HCT116 (cell line): ENCODE measurements around the gene CACNA1E. TPM values are rescaled to one million over a fixed set of nuclear protein-coding genes. Genes with fewer than 3 reads are reported as not detected.

Experiments
- ATAC-seq: fragments of 200-7000 bp; cut with Tn5 transposase; 2 replicates; pipeline ENCODE4 v1.9.1; 2020; ENCODE audit warnings: mild to moderate bottlenecking, moderate library complexity
- BruUV-seq: library from RNA; stranded (reverse); fragments of 400-500 nt; replicated peaks from 2 replicates; lab custom pipeline; 2021; lab: Mats Ljungman, UMichigan
- CTCF ChIA-PET: fragments of 300-600 bp; sonication (Branson Sonifier 250); formaldehyde crosslinking; loops from one replicate; lab custom pipeline; 2021; ENCODE audit warnings: antibody characterized with exemption; lab: Charles Lee
- POLR2A ChIA-PET: fragments of 300-600, 350-600 bp; sonication (Branson Sonifier 250); formaldehyde crosslinking; loops from one replicate; lab custom pipeline; 2021; ENCODE audit warnings: antibody characterized with exemption; lab: Charles Lee
- RAD21 ChIA-PET, 2 experiments: fragments of 300-600 bp; sonication (Branson Sonifier 250); formaldehyde crosslinking; loops; one replicate each; lab custom pipeline; 2023; ENCODE audit warnings: low total read pairs in 2 of 2; ENCODE audit not compliant: uncharacterized antibody in 2 of 2, unreplicated experiment in 2 of 2, low non-redundant PET in 1 of 2; lab: Charles Lee
- DNase-seq: peaks from one replicate; pipeline ENCODE4 v3.0.0-alpha.2; 2010; ENCODE audit warnings: low read depth, low spot score
- H2AFZ ChIP-seq: fragments of 200-600 bp; shearing (Covaris generic), sonication (generic); 2 replicates; pipeline ENCODE4 v1.6.1; 2017; ENCODE audit warnings: low read depth, mixed run types, mixed read lengths, antibody characterized with exemption, low read length; ENCODE audit not compliant: poor library complexity, severe bottlenecking
- H3K27ac ChIP-seq: 2 replicates; pipeline ENCODE4 v1.5.1; 2012; ENCODE audit warnings: low read depth, low read length
- H3K27me3 ChIP-seq: fragments of 200-600 bp; sonication (generic); 2 replicates; pipeline ENCODE4 v1.6.1; 2016; ENCODE audit warnings: mixed run types, low read length, mixed read lengths; ENCODE audit not compliant: insufficient read depth
- H3K36me3 ChIP-seq, 2 experiments: fragments of 200-500 bp in 1 of 2; fragments of 200-600 bp in 1 of 2; sonication (Bioruptor generic) in 1 of 2; sonication (generic) in 1 of 2; 2 replicates each; pipeline versions ENCODE4 v1.5.1 to v1.6.1; 2014 to 2016; ENCODE audit warnings: low read length in 2 of 2, inconsistent platforms in 1 of 2, mixed read lengths in 1 of 2, mixed run types in 1 of 2; ENCODE audit not compliant: insufficient read depth in 2 of 2, control insufficient read depth in 1 of 2
- H3K4me1 ChIP-seq, 2 experiments: fragments of 200-600 bp in 1 of 2; sonication (generic) in 1 of 2; 2 replicates each; pipeline versions ENCODE4 v1.5.1 to v1.6.1; 2012 to 2017; ENCODE audit warnings: low read length in 2 of 2, inconsistent platforms in 1 of 2, mild to moderate bottlenecking in 1 of 2, mixed read lengths in 1 of 2, mixed run types in 1 of 2, moderate library complexity in 1 of 2; ENCODE audit not compliant: insufficient read depth in 2 of 2, control insufficient read depth in 1 of 2
- H3K4me2 ChIP-seq: fragments of 200-600 bp; sonication (generic); 2 replicates; pipeline ENCODE4 v1.6.1; 2017; ENCODE audit warnings: mixed run types, low read length, mixed read lengths
- H3K4me3 ChIP-seq, 2 experiments: fragments of 200-600 bp in 1 of 2; sonication (generic) in 1 of 2; replicated peaks in 1 of 2; 2 replicates each; pipeline ENCODE4 v1.5.1; 2011 to 2016; ENCODE audit warnings: low read length in 2 of 2, control low read depth in 1 of 2, low read depth in 1 of 2, mild to moderate bottlenecking in 1 of 2, mixed read lengths in 1 of 2, mixed run types in 1 of 2
- H3K79me2 ChIP-seq: fragments of 200-600 bp; sonication (generic); 2 replicates; pipeline ENCODE4 v1.6.1; 2017; ENCODE audit warnings: mild to moderate bottlenecking, mixed run types, low read length, moderate library complexity, mixed read lengths; ENCODE audit not compliant: insufficient read depth
- H3K9ac ChIP-seq: fragments of 200-600 bp; sonication (generic); 2 replicates; pipeline ENCODE4 v1.6.1; 2016; ENCODE audit warnings: low read length, mixed read lengths
- H3K9me2 ChIP-seq: fragments of 200-600 bp; sonication (generic), shearing (Covaris generic); 2 replicates; pipeline ENCODE4 v1.6.1; 2017; ENCODE audit warnings: mixed run types, mild to moderate bottlenecking, moderate library complexity; ENCODE audit not compliant: insufficient read depth
- H3K9me3 ChIP-seq, 2 experiments: fragments of 200-500 bp in 1 of 2; fragments of 200-600 bp in 1 of 2; sonication (Bioruptor generic) in 1 of 2; sonication (generic) in 1 of 2; 2 replicates each; pipeline ENCODE4 v1.6.1; 2014 to 2017; ENCODE audit warnings: low read length in 2 of 2, mixed read lengths in 2 of 2, inconsistent platforms in 1 of 2, low read depth in 1 of 2, mild to moderate bottlenecking in 1 of 2, mixed run types in 1 of 2, moderate library complexity in 1 of 2; ENCODE audit not compliant: control insufficient read depth in 1 of 2, insufficient read depth in 1 of 2
- H4K20me1 ChIP-seq: fragments of 200-600 bp; sonication (generic), shearing (Covaris generic); 2 replicates; pipeline ENCODE4 v1.6.1; 2017; ENCODE audit warnings: mixed run types, mild to moderate bottlenecking, moderate library complexity; ENCODE audit not compliant: insufficient read depth
- CBX3 ChIP-seq: IDR thresholded peaks from 2 replicates; pipeline ENCODE4 v1.6.1; 2012; ENCODE audit warnings: low read depth
- EGR1 ChIP-seq: IDR thresholded peaks from 2 replicates; pipeline ENCODE4 v1.6.1; 2012; ENCODE audit warnings: low read depth
- ELF1 ChIP-seq: IDR thresholded peaks from 2 replicates; pipeline ENCODE4 v1.6.1; 2012; ENCODE audit warnings: low read depth, borderline replicate concordance
- EZH2phosphoT487 ChIP-seq: fragments of 200-600 bp; IDR thresholded peaks from 2 replicates; pipeline ENCODE4 v1.6.1; 2018; ENCODE audit warnings: antibody characterized with exemption, borderline replicate concordance
- FOSL1 ChIP-seq: IDR thresholded peaks from 2 replicates; pipeline ENCODE4 v1.6.1; 2012; ENCODE audit warnings: low read depth
- JUND ChIP-seq: IDR thresholded peaks from 2 replicates; pipeline ENCODE4 v1.6.1; 2012
- POLR2AphosphoS5 ChIP-seq: IDR thresholded peaks from 2 replicates; pipeline ENCODE4 v1.6.1; 2011; ENCODE audit warnings: mild to moderate bottlenecking, low read depth, low read length, moderate library complexity
- RAD21 ChIP-seq: IDR thresholded peaks from 2 replicates; pipeline ENCODE4 v1.6.1; 2012; ENCODE audit warnings: low read depth, mild to moderate bottlenecking
- SIN3A ChIP-seq: IDR thresholded peaks from 2 replicates; pipeline ENCODE4 v1.6.1; 2012; ENCODE audit warnings: low read depth
- SRF ChIP-seq: IDR thresholded peaks from 2 replicates; pipeline ENCODE4 v1.6.1; 2012; ENCODE audit warnings: low read depth
- TCF7L2 ChIP-seq: IDR thresholded peaks from 2 replicates; pipeline ENCODE4 v1.7.0; 2011; ENCODE audit warnings: borderline replicate concordance, inconsistent platforms; ENCODE audit not compliant: insufficient read depth, insufficient read length; ENCODE audit errors: extremely low read depth
- YY1 ChIP-seq: IDR thresholded peaks from 2 replicates; pipeline ENCODE4 v1.6.1; 2011; ENCODE audit warnings: low read length, low read depth, moderate library complexity, mild to moderate bottlenecking; ENCODE audit not compliant: insufficient replicate concordance; ENCODE audit errors: extremely low read depth
- ZFX ChIP-seq: fragments of 450-650 bp; IDR thresholded peaks from 2 replicates; pipeline ENCODE4 v1.6.1; 2017
- ZNF274 ChIP-seq: fragments of 200-500 bp; sonication (Bioruptor generic); IDR thresholded peaks from 2 replicates; pipeline ENCODE4 v1.6.1; 2014; ENCODE audit warnings: mild to moderate bottlenecking, low read depth, low read length, inconsistent platforms
- intact Hi-C: fragments of 100-400 bp; cut with micrococcal nuclease; formaldehyde crosslinking; loops from 2 replicates; pipeline ENCODE4 v1.10.0; 2022
- total RNA-seq: library from RNA; stranded (reverse); gene quantifications from one replicate; pipeline ENCODE4 v1.2.1, GENCODE V29; 2021; ENCODE audit not compliant: unreplicated experiment
- TF ChIP-seq, protein P1 (sequence below): IDR thresholded peaks from 2 replicates; pipeline ENCODE4 v1.6.1; 2012
- TF ChIP-seq, protein P2 (sequence below), 3 experiments: fragments of 200-600 bp in 1 of 3; sonication (generic) in 1 of 3; IDR thresholded peaks in 2 of 3; conservative IDR thresholded peaks in 1 of 3; 2 replicates each; pipeline ENCODE4 v1.5.1; 2012 to 2017; ENCODE audit warnings: low read depth in 2 of 3, low read length in 2 of 3, antibody characterized with exemption in 1 of 3, borderline replicate concordance in 1 of 3, control low read depth in 1 of 3, mild to moderate bottlenecking in 1 of 3, mixed read lengths in 1 of 3, mixed run types in 1 of 3, moderate library complexity in 1 of 3; ENCODE audit not compliant: insufficient read depth in 1 of 3
- TF ChIP-seq, protein P3 (sequence below): IDR thresholded peaks from 2 replicates; pipeline ENCODE4 v1.6.1; 2012
- TF ChIP-seq, protein P4 (sequence below): IDR thresholded peaks from 2 replicates; pipeline ENCODE4 v1.6.1; 2012; ENCODE audit warnings: low read depth

The CACNA1E gene
- total RNA-seq, 1 experiment from 2014 or later, result 0.02 TPM

DNA sequence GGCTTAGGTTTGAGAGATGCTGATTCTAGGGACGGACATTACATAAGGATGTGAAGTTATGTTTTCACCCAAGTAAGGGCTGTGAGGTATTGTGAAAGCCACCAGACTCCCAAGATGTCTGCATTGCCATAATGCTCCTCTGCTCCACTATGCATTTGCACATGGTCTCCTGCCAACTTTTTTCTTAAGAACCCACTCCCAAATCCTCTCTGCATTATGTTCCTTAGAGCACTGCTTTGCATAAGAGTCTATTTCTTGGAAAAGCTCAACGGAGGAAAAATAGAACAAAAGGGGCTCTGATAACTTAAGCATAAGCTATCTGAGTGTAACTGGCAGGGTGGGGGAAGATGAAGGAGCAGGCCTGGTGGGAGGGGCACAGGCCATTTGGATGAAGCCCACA is 5.0 kb upstream of the CACNA1E start:
- POLR2A ChIA-PET, result no interaction called here
- ATAC-seq (no peak), DNase-seq (no peak)
- Histone ChIP-seq H3K27me3 (peaks cover 50% of the 10 kb centered on the region), H4K20me1 (no peaks in the 10 kb centered on the region), H3K9ac (no peak overlapping the region), H3K9me3 (no peaks in the 10 kb centered on the region), H2AFZ (no peak overlapping the region), H3K79me2 (no peaks in the 10 kb centered on the region), H3K4me1 (no peaks in the 10 kb centered on the region), H3K9me2 (no peaks in the 10 kb centered on the region), H3K27ac (no peak overlapping the region), H3K4me3 (no peak overlapping the region), H3K4me2 (no peak overlapping the region), H3K36me3 (no peaks in the 10 kb centered on the region)
- CTCF ChIA-PET, result interaction anchor here (0.6 to 5.3 kb wide), 13 partner anchors 8 to 665 kb away, joined by 3 to 58 read pairs (median 7); no protein-coding TSS in a partner anchor
- TF ChIP-seq TCF7L2, result no peak
- TF ChIP-seq JUND, result no peak
- TF ChIP-seq ZFX, result no peak
- TF ChIP-seq SRF, result no peak
- TF ChIP-seq, protein P1, sequence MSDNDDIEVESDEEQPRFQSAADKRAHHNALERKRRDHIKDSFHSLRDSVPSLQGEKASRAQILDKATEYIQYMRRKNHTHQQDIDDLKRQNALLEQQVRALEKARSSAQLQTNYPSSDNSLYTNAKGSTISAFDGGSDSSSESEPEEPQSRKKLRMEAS, result no peak
- no peak for TF ChIP-seq EZH2phosphoT487
- no peak for TF ChIP-seq RAD21
- TF ChIP-seq POLR2AphosphoS5, result no peak
- TF ChIP-seq, protein P2, sequence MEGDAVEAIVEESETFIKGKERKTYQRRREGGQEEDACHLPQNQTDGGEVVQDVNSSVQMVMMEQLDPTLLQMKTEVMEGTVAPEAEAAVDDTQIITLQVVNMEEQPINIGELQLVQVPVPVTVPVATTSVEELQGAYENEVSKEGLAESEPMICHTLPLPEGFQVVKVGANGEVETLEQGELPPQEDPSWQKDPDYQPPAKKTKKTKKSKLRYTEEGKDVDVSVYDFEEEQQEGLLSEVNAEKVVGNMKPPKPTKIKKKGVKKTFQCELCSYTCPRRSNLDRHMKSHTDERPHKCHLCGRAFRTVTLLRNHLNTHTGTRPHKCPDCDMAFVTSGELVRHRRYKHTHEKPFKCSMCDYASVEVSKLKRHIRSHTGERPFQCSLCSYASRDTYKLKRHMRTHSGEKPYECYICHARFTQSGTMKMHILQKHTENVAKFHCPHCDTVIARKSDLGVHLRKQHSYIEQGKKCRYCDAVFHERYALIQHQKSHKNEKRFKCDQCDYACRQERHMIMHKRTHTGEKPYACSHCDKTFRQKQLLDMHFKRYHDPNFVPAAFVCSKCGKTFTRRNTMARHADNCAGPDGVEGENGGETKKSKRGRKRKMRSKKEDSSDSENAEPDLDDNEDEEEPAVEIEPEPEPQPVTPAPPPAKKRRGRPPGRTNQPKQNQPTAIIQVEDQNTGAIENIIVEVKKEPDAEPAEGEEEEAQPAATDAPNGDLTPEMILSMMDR (IDR thresholded peaks at IDR 0.05 in 2 of 3, conservative IDR thresholded peaks at IDR 0.05 in 1 of 3; ENCODE audit: borderline replicate concordance in 1 of 3, insufficient read depth in 1 of 3, low read depth in 2 of 3, low read length in 2 of 3), result no peak
- TF ChIP-seq, protein P3, sequence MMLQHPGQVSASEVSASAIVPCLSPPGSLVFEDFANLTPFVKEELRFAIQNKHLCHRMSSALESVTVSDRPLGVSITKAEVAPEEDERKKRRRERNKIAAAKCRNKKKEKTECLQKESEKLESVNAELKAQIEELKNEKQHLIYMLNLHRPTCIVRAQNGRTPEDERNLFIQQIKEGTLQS, result no peak
- TF ChIP-seq ZNF274, result no peak
- no peak for TF ChIP-seq ELF1
- TF ChIP-seq YY1, result no peak
- no peak for TF ChIP-seq SIN3A
- no peak for TF ChIP-seq FOSL1
- TF ChIP-seq, protein P4, sequence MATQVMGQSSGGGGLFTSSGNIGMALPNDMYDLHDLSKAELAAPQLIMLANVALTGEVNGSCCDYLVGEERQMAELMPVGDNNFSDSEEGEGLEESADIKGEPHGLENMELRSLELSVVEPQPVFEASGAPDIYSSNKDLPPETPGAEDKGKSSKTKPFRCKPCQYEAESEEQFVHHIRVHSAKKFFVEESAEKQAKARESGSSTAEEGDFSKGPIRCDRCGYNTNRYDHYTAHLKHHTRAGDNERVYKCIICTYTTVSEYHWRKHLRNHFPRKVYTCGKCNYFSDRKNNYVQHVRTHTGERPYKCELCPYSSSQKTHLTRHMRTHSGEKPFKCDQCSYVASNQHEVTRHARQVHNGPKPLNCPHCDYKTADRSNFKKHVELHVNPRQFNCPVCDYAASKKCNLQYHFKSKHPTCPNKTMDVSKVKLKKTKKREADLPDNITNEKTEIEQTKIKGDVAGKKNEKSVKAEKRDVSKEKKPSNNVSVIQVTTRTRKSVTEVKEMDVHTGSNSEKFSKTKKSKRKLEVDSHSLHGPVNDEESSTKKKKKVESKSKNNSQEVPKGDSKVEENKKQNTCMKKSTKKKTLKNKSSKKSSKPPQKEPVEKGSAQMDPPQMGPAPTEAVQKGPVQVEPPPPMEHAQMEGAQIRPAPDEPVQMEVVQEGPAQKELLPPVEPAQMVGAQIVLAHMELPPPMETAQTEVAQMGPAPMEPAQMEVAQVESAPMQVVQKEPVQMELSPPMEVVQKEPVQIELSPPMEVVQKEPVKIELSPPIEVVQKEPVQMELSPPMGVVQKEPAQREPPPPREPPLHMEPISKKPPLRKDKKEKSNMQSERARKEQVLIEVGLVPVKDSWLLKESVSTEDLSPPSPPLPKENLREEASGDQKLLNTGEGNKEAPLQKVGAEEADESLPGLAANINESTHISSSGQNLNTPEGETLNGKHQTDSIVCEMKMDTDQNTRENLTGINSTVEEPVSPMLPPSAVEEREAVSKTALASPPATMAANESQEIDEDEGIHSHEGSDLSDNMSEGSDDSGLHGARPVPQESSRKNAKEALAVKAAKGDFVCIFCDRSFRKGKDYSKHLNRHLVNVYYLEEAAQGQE, result no peak
- no peak for TF ChIP-seq EGR1
- no peak for TF ChIP-seq CBX3
- BruUV-seq, result no TSS peak
- RAD21 ChIA-PET, result interaction anchor here (1.1 to 3.1 kb wide), 4 partner anchors 458 to 603 kb away, joined by 3 to 15 read pairs (median 6); no protein-coding TSS in a partner anchor
- intact Hi-C loops, result loop anchor here (5.0 kb wide), 1 partner anchor 914 kb away; the partner anchor contains the start of gene GLUL
